GM21447 (cell line): ENCODE data around the gene SLC9A8.
"Not testable (repeated sequence)": the region's sequence is repeated elsewhere in the genome, so short reads cannot be mapped to it uniquely, and the experiment has no call there.

Source experiments
- ATAC-seq: cut with Tn5 transposase; IDR thresholded peaks from one replicate; pipeline ENCODE4 v1.9.1; 2021; ENCODE audit not compliant: unreplicated experiment

SLC9A8 gene

DNA sequence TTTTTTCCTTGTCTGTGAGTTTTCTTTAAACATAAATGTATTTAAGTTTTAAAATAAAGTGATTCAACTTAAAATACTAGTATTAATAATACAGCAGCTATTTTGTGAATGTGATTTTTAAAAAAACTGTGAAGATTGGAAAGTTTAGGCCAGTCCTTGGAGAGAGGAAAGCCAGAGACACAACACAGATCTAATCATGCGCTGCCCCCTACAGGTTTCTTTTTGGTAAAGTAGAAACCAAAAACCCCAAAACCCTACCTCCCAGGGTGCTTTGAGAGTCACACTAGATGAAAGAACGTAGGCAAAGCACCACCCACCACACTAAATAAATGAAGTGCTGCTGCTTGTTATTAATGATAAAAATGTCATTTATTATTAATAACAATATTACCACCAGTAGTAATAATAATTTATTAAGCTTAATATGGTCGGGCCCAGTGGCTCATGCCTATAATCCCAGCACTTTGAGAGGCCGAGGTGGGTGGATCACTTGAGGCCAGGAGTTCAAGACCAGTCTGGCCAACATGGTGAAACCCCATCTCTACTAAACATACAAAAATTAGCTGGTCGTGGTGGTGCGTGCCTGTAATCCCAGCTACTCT is 33.7 kb downstream of the SLC9A8 start:
- ATAC-seq: no peak

GRCh38 chr20:49850463-49851230 is 38.0 kb downstream of the SLC9A8 start:
- no peak for ATAC-seq

DNA sequence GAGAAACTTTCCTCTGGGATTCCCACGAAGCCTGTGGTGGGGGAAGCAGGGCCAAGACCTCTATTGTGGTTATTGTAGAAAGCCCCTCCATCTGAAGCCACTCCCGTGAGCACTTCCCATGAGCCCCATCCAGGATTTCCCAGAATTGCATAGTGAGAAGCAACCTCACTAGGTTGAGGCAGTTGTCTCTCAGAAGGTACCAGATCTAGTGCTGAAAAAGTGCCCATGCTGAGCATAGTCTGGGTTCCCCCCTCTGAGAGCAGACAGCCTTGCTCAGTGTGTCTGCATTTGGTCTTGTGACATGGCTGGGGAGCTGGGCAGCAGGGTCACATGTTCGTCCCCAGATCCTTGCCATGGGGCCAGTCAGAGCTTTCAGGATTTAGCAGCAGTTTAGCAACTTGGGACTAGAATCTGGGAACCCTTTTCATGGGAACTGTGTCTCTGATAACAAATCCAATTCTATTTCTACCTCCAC is 38.6 kb downstream of the SLC9A8 start:
- no peak for ATAC-seq

DNA sequence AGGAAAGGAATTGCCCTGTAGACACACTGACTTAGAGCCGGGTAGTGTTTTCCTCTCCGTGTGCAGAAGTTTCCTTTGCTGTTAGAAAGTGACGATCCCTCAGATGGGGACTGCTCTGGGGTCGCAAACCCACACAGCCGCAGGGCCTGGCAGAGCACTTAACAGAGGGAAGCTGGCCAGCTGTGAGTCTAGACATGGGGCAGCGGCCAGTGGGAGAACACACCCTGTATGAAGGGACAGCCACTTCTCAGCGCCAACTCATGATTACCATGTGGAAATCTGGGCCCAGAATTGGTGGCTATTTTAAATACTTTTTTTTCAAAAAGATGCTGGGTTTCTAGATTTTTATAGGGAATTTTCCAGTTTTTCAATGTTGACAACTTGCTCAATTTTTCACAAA is 39.4 kb downstream of the SLC9A8 start:
- ATAC-seq: no peak

- no peak for ATAC-seq
Measured at GRCh38 chr20:49852522-49853080, 40.0 kb downstream of the SLC9A8 start.

- ATAC-seq: no peak
Measured at GRCh38 chr20:49853640-49854039, 41.0 kb downstream of the SLC9A8 start.

- no peak for ATAC-seq
Measured at GRCh38 chr20:49854190-49854875, 41.7 kb downstream of the SLC9A8 start.

GRCh38 chr20:49856904-49857303 is 44.3 kb downstream of the SLC9A8 start:
- ATAC-seq: no peak

- ATAC-seq: no peak
Measured at GRCh38 chr20:49858076-49858585, 45.5 kb downstream of the SLC9A8 start.

DNA sequence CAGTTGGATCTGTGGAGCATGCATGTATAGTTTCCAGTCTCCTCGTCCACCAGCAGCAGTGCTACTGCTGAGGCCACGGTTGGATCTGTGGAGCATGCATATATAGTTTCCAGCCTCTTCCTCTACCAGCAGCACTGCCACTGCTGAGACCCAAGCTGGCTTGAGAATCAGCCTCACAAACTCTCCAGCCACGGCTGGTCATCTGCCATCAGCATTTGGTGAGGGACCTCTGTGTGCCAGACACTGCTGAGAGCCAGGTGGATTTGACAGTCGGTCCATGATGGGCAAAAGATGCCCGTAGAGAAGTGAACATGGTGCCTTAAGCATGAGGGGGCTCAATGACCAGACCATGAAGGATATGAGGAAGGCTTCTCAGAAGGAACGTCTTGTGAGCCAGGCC is 46.4 kb downstream of the SLC9A8 start:
- ATAC-seq: no peak

DNA sequence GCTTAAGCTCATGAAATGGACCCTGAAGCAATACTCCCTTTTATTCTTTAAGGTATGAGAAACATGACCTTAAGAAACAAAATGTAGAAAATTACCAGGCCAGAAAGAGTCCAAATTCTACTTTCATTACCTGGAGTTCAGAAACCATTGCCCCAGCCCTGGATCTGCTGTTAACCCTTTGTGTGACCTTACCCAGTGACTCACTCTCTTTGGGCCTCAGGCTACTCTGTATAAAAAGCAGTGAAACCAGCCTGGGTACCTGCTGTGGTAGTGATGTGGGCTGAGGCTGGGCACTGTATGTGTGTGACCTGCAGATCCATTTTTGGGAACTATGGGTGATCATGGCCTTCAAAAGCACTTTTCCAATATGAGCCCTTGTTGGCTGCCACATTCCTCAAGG is 47.2 kb downstream of the SLC9A8 start:
- ATAC-seq: no peak

- ATAC-seq: not testable (repeated sequence)
Measured at GRCh38 chr20:49861232-49861631, 48.6 kb downstream of the SLC9A8 start.

DNA sequence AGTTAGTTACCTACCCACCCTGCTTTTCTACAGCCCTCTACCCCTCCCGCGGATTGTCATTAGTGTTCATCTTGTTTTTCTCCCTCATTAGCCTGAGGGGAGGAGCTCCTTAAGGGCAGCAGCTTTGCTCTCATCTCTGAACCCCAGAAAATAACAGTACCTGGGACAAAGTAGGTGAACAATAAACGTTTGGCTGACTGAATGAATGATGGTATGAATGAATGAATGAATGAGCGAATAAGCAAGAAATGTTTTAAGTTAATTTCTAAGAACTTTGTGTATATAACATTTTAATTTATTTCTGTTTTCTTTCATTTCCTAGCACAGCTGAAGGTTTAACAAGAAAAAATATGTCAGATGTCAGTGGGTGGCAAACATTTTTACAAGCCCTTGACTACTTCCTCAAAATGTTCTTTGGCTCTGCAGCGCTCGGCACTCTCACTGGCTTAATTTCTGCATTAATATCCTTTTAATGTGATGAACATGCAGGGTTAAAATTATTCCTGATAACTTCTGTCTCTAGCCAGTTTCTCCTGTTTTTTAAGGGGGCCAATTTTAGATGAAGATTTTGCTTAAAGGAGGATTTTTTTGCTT is 50.1 kb downstream of the SLC9A8 start:
- ATAC-seq: no peak

DNA sequence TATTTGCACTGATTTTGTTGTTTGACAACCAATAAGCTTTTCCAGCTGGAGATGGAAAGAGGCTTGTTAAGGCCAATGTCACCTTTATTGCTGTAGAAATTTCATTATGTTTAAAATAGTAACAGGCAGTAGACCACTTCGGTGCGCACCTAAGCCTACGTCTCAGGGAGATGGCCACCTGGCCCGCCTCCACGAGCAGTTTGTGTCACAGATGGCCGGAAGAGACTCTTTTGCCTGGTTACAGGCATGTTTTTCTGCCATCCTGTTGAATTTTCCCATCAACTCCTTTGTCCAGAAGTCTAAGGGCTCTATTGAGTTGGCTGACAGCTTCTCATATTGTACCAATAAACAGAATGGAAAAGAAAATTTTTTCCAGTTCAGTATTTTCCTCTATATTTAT is 51.0 kb downstream of the SLC9A8 start:
- no peak for ATAC-seq

DNA sequence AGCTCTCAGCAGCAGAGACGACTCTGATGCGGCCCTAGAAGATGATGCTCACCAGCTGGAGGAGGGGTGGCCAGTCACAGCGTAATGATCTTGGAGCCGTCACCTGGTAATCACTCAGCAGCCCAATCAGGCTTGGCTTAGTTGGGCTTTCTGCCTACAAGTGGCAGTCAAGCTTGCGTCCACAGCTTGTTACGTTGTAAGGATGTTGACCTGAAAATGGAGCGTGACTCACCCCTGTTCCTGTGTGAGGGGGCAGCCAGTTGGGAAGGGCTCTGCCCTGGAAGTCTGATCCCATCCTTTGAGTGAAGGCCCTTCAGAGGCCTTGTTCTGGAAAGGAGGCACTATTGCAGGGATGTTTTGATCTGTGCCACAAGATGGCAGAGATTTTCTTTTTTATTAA is 52.9 kb downstream of the SLC9A8 start:
- no peak for ATAC-seq

- no peak for ATAC-seq
Measured at GRCh38 chr20:49866051-49866450, 53.4 kb downstream of the SLC9A8 start.

GRCh38 chr20:49867453-49868215 is 55.0 kb downstream of the SLC9A8 start:
- no peak for ATAC-seq

DNA sequence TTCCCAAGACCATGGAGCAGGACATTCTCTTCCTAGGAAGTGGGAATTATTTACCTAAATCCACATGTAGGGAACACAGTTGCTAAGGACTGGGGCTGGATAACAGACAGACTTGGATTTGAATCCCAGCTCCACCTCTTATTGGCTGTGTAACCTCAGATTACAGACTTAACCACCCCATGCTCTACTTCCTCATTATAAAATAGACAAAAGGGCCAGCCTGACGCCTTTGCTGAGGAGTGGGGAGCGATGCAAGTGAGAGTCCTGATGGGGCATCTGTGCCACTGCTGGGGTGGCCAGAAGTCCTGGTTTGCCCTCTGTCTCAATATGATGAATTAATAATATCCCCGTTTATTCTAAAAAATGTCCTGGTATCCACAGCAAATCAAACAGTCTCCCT is 55.9 kb downstream of the SLC9A8 start:
- no peak for ATAC-seq

GRCh38 chr20:49868964-49869363 is 56.3 kb downstream of the SLC9A8 start:
- no peak for ATAC-seq

GRCh38 chr20:49870261-49870660 is 57.6 kb downstream of the SLC9A8 start:
- no peak for ATAC-seq
